SH-SY5Y (cell line): ENCODE results near the gene RPL12.

Source experiments
- GATA2 ChIP-seq: IDR thresholded peaks from 2 replicates; pipeline ENCODE4 v1.6.1; 2011; ENCODE audit warnings: mild to moderate bottlenecking, low read depth, low read length
- GATA3 ChIP-seq: IDR thresholded peaks from 2 replicates; pipeline ENCODE4 v1.6.1; 2011; ENCODE audit warnings: low read depth, mild to moderate bottlenecking, low read length, moderate library complexity

- TF ChIP-seq GATA2 (no peak), GATA3 (no peak)
Measured at GRCh38 chr9:127451858-127452656, 851 bp upstream of the RPL12 start.
